ENCODE results near the gene MYO10.

- TF ChIP-seq, protein P1, sequence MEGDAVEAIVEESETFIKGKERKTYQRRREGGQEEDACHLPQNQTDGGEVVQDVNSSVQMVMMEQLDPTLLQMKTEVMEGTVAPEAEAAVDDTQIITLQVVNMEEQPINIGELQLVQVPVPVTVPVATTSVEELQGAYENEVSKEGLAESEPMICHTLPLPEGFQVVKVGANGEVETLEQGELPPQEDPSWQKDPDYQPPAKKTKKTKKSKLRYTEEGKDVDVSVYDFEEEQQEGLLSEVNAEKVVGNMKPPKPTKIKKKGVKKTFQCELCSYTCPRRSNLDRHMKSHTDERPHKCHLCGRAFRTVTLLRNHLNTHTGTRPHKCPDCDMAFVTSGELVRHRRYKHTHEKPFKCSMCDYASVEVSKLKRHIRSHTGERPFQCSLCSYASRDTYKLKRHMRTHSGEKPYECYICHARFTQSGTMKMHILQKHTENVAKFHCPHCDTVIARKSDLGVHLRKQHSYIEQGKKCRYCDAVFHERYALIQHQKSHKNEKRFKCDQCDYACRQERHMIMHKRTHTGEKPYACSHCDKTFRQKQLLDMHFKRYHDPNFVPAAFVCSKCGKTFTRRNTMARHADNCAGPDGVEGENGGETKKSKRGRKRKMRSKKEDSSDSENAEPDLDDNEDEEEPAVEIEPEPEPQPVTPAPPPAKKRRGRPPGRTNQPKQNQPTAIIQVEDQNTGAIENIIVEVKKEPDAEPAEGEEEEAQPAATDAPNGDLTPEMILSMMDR (IDR thresholded peaks at IDR 0.05) = no peak
- TF ChIP-seq POLR2A (IDR thresholded peaks at IDR 0.05) = no peak
Observed at GRCh38 chr5:16707869-16708192, 228.3 kb downstream of the MYO10 start.

Measured in Peyer's patch (tissue), 4 donors.